Liver (tissue), 9 donors: ENCODE measurements around the gene GBE1. TPM values are rescaled to one million over a fixed set of nuclear protein-coding genes. Genes with fewer than 3 reads are reported as not detected.

Source experiments
- DNase-seq: peaks from one replicate; pipeline ENCODE4 v3.0.0-alpha.2; 2017; ENCODE audit warnings: low spot score
- H3K27ac ChIP-seq, 2 donors: one replicate each; pipeline ENCODE4 v1.7.0; 2013; ENCODE audit warnings: inconsistent platforms in 2 of 2, low read length in 2 of 2, control low read depth in 1 of 2, low read depth in 1 of 2, mild to moderate bottlenecking in 1 of 2
- H3K27me3 ChIP-seq, 4 donors: one replicate each; pipeline versions ENCODE4 v1.6.1 to v1.7.0; 2013; ENCODE audit warnings: low read length in 3 of 4, inconsistent platforms in 1 of 4, mild to moderate bottlenecking in 1 of 4, moderate library complexity in 1 of 4; ENCODE audit not compliant: control insufficient read depth in 4 of 4, insufficient read depth in 4 of 4
- H3K36me3 ChIP-seq, 4 donors: one replicate each; pipeline versions ENCODE4 v1.6.1 to v1.7.0; 2013; ENCODE audit warnings: low read length in 3 of 4, mild to moderate bottlenecking in 3 of 4, low read depth in 1 of 4, moderate library complexity in 1 of 4; ENCODE audit not compliant: control insufficient read depth in 4 of 4, insufficient read depth in 3 of 4
- H3K4me1 ChIP-seq, 4 donors: one replicate each; pipeline versions ENCODE4 v1.6.1 to v1.7.0; 2013; ENCODE audit warnings: low read length in 3 of 4, mild to moderate bottlenecking in 3 of 4, moderate library complexity in 1 of 4; ENCODE audit not compliant: control insufficient read depth in 4 of 4, insufficient read depth in 4 of 4
- H3K4me3 ChIP-seq, 3 donors: one replicate each; pipeline versions ENCODE4 v1.6.1 to v1.7.0; 2013; ENCODE audit warnings: low read length in 3 of 3, control low read depth in 1 of 3, low read depth in 1 of 3, mild to moderate bottlenecking in 1 of 3
- H3K9ac ChIP-seq, 2 donors: one replicate each; pipeline ENCODE4 v1.7.0; 2013; ENCODE audit warnings: low read length in 2 of 2, mild to moderate bottlenecking in 2 of 2, moderate library complexity in 2 of 2, control low read depth in 1 of 2, low read depth in 1 of 2
- H3K9me3 ChIP-seq, 4 donors: one replicate each; pipeline versions ENCODE4 v1.6.1 to v1.7.0; 2013; ENCODE audit warnings: low read length in 3 of 4; ENCODE audit not compliant: control insufficient read depth in 4 of 4
- ATF3 ChIP-seq: IDR thresholded peaks from 2 replicates; pipeline ENCODE4 v1.6.1; 2016; ENCODE audit warnings: antibody characterized with exemption
- EGR1 ChIP-seq, 2 donors: IDR thresholded peaks; 2 replicates each; pipeline ENCODE4 v1.6.1; 2016 to 2018; ENCODE audit warnings: antibody characterized with exemption in 2 of 2, low read depth in 2 of 2
- FOXA1 ChIP-seq: IDR thresholded peaks from 2 replicates; pipeline ENCODE4 v1.6.1; 2016; ENCODE audit warnings: antibody characterized with exemption
- FOXA2 ChIP-seq: IDR thresholded peaks from 2 replicates; pipeline ENCODE4 v1.6.1; 2016; ENCODE audit warnings: antibody characterized with exemption
- GABPA ChIP-seq, 2 donors: IDR thresholded peaks in 1 of 2; conservative IDR thresholded peaks in 1 of 2; 2 replicates each; pipeline ENCODE4 v1.6.1; 2016; ENCODE audit warnings: antibody characterized with exemption in 2 of 2, mild to moderate bottlenecking in 1 of 2, moderate library complexity in 1 of 2
- HNF4A ChIP-seq, 2 donors: conservative IDR thresholded peaks; 2 replicates each; pipeline ENCODE4 v1.6.1; 2016; ENCODE audit warnings: antibody characterized with exemption in 2 of 2, mild to moderate bottlenecking in 2 of 2
- HNF4G ChIP-seq: IDR thresholded peaks from 2 replicates; pipeline ENCODE4 v1.6.1; 2016; ENCODE audit warnings: antibody characterized with exemption
- JUND ChIP-seq, 2 donors: IDR thresholded peaks; 2 replicates each; pipeline ENCODE4 v1.6.1; 2016; ENCODE audit warnings: antibody characterized with exemption in 2 of 2
- MAX ChIP-seq: IDR thresholded peaks from 2 replicates; pipeline ENCODE4 v1.6.1; 2016; ENCODE audit warnings: antibody characterized with exemption
- NR2F2 ChIP-seq: IDR thresholded peaks from 2 replicates; pipeline ENCODE4 v1.6.1; 2016; ENCODE audit warnings: antibody characterized with exemption
- RAD21 ChIP-seq, 2 donors: IDR thresholded peaks; 2 replicates each; pipeline ENCODE4 v1.6.1; 2016; ENCODE audit warnings: antibody characterized with exemption in 2 of 2, mild to moderate bottlenecking in 2 of 2
- REST ChIP-seq: IDR thresholded peaks from 2 replicates; pipeline ENCODE4 v1.6.1; 2016; ENCODE audit warnings: antibody characterized with exemption, mild to moderate bottlenecking
- RXRA ChIP-seq, 2 donors: IDR thresholded peaks; 2 replicates each; pipeline ENCODE4 v1.6.1; 2017 to 2018; ENCODE audit warnings: antibody characterized with exemption in 2 of 2, mild to moderate bottlenecking in 1 of 2
- SP1 ChIP-seq: IDR thresholded peaks from 2 replicates; pipeline ENCODE4 v1.6.1; 2018; ENCODE audit warnings: antibody characterized with exemption, mild to moderate bottlenecking
- ZBTB33 ChIP-seq: IDR thresholded peaks from 2 replicates; pipeline ENCODE4 v1.6.1; 2016; ENCODE audit warnings: antibody characterized with exemption
- WGBS: extraction: QIAGEN DNeasy Blood & Tissue Kit; methylation state at CpG from one replicate; pipeline ENCODE4 v1.1.7; 2013; 5-methylcytosine and 5-hydroxymethylcytosine counted together
- polyA plus RNA-seq, 2 donors: library from polyadenylated mRNA; stranded (reverse) in 1 of 2; unstranded in 1 of 2; fragments of 200-250 nt in 1 of 2; fragments of >200 nt in 1 of 2; fragmentation: Nextera tagmentation in 1 of 2; extraction: Ambion mirVana in 1 of 2; gene quantifications; one replicate each; pipeline versions ENCODE4 v1.2.1 to v1.2.3, GENCODE V29; 2013 to 2015
- total RNA-seq, 2 donors: library from RNA; depleted of rRNA; stranded (reverse); fragments of >200 nt; gene quantifications; one replicate each; pipeline ENCODE4 v1.2.3, GENCODE V29; 2014
- donor health status: healthy.
- donor health status: healthy.
- donor health status: healthy.
- donor health status: healthy.
- donor health status: healthy.

The GBE1 gene
- total and polyA plus RNA-seq, 4 donors: 22.5 to 95.6 (median 25.8) TPM

- no peak for TF ChIP-seq ZBTB33
- TF ChIP-seq RXRA (IDR thresholded peaks at IDR 0.05): no peak
These were observed 215.9 kb downstream of the GBE1 start (continued) for GRCh38 chr3:81545572-81545971.

GRCh38 chr3:81544385-81544784, 217.1 kb downstream of the GBE1 start:
- Histone ChIP-seq H3K4me1 (no peaks in the 10 kb centered on the region), H3K27ac (no peak overlapping the region), H3K9ac (no peak overlapping the region), H3K4me3 (no peak overlapping the region), H3K9me3 (no peaks in the 10 kb centered on the region), H3K36me3 (no peaks in the 10 kb centered on the region), H3K27me3 (no peaks in the 10 kb centered on the region)
- DNase-seq: no peak
- WGBS: 93% methylated on average over 4 of the region's 4 CpGs
- TF ChIP-seq GABPA (IDR thresholded peaks at IDR 0.05 in 1 of 2, conservative IDR thresholded peaks at IDR 0.05 in 1 of 2) (no peak), JUND (IDR thresholded peaks at IDR 0.05) (no peak), EGR1 (IDR thresholded peaks at IDR 0.05; ENCODE audit: low read depth in 2 of 2) (no peak), FOXA1 (no peak)

- Histone ChIP-seq H3K9me3 (no peaks in the 10 kb centered on the region), H3K27me3 (no peaks in the 10 kb centered on the region), H3K36me3 (peaks cover 0 to 5% (median 2%) of the 10 kb centered on the region in 4 donors), H3K4me1 (no peaks in the 10 kb centered on the region), H3K27ac (no peak overlapping the region), H3K4me3 (no peak overlapping the region), H3K9ac (no peak overlapping the region)
- TF ChIP-seq HNF4A (conservative IDR thresholded peaks at IDR 0.05) (no peak), EGR1 (IDR thresholded peaks at IDR 0.05; ENCODE audit: low read depth in 2 of 2) (no peak), NR2F2 (no peak), RAD21 (IDR thresholded peaks at IDR 0.05) (no peak), FOXA2 (no peak), SP1 (no peak), JUND (IDR thresholded peaks at IDR 0.05) (no peak), MAX (no peak), RXRA (IDR thresholded peaks at IDR 0.05) (no peak), ZBTB33 (no peak), REST (no peak), ATF3 (no peak), HNF4G (no peak), GABPA (IDR thresholded peaks at IDR 0.05 in 1 of 2, conservative IDR thresholded peaks at IDR 0.05 in 1 of 2) (no peak)
- 90% methylated on average over 1 of the region's 1 CpG for WGBS
- no peak for DNase-seq
These were observed 220.7 kb downstream of the GBE1 start for GRCh38 chr3:81540787-81541186.
